Heart right ventricle (tissue), 16 donors: Measurements from ENCODE around the gene ARHGEF39. TPM values are rescaled to one million over a fixed set of nuclear protein-coding genes. Genes with fewer than 3 reads are reported as not detected.

Experiments
- ATAC-seq, 8 donors: fragments of 200-7000 bp; cut with Tn5 transposase; one replicate each; pipeline ENCODE4 v1.9.1; 2020; ENCODE audit warnings: mild to moderate bottlenecking in 8 of 8, moderate library complexity in 8 of 8, moderate number of reproducible peaks in 1 of 8
- DNase-seq, 2 donors: peaks; one replicate each; pipeline ENCODE4 v3.0.0-alpha.2; 2020
- H3K27ac ChIP-seq, 10 donors: fragments of 200-600 bp; sonication (generic) in 2 of 10; one replicate each; pipeline versions ENCODE4 v1.5.0 to v1.8.0; 2020 to 2022; ENCODE audit warnings: mild to moderate bottlenecking in 3 of 10
- H3K27me3 ChIP-seq, 7 donors: fragments of 200-600 bp; one replicate each; pipeline ENCODE4 v1.8.0; 2021 to 2022; ENCODE audit warnings: mild to moderate bottlenecking in 2 of 7
- H3K36me3 ChIP-seq, 9 donors: fragments of 200-600 bp; sonication (generic) in 1 of 9; one replicate each; pipeline versions ENCODE4 v1.5.0 to v1.8.0; 2020 to 2022; ENCODE audit warnings: mild to moderate bottlenecking in 2 of 9
- H3K4me1 ChIP-seq, 9 donors: fragments of 200-600 bp; sonication (generic) in 1 of 9; one replicate each; pipeline versions ENCODE4 v1.5.0 to v1.8.0; 2020 to 2022; ENCODE audit warnings: mild to moderate bottlenecking in 4 of 9
- H3K4me3 ChIP-seq, 10 donors: fragments of 200-600 bp; sonication (generic) in 2 of 10; one replicate each; pipeline versions ENCODE4 v1.5.0 to v1.8.0; 2020 to 2022; ENCODE audit warnings: mild to moderate bottlenecking in 7 of 10, moderate library complexity in 2 of 10
- H3K9me3 ChIP-seq, 11 donors: fragments of 200-600 bp in 10 of 11; sonication (generic) in 2 of 11; one replicate each; pipeline versions ENCODE4 v1.5.0 to v1.8.0; 2013 to 2022; ENCODE audit warnings: mild to moderate bottlenecking in 2 of 11, control low read depth in 1 of 11, moderate library complexity in 1 of 11
- CTCF ChIP-seq, 9 donors: fragments of 200-600 bp; sonication (generic) in 2 of 9; IDR thresholded peaks; one replicate each; pipeline versions ENCODE4 v1.5.0 to v1.8.0; 2021 to 2022; ENCODE audit warnings: antibody characterized with exemption in 9 of 9, mild to moderate bottlenecking in 5 of 9, moderate library complexity in 1 of 9
- WGBS, 2 donors: extraction: QIAGEN DNeasy Blood & Tissue Kit; methylation state at CpG; one replicate each; pipeline ENCODE4 v1.1.7; 2013; ENCODE audit warnings: inconsistent platforms in 1 of 2; 5-methylcytosine and 5-hydroxymethylcytosine counted together
- intact Hi-C, 10 donors: fragments of 100-400 bp; cut with DNase I; formaldehyde crosslinking; loops; one replicate each; pipeline versions ENCODE4 v1.11.1 to v1.14.2; 2022
- polyA plus RNA-seq, 2 donors: library from polyadenylated mRNA; stranded (reverse); fragments of 200-250 nt; gene quantifications; one replicate each; pipeline ENCODE4 v1.2.3, GENCODE V29; 2013
- total RNA-seq, 10 donors: library from RNA; stranded (reverse); fragmentation: NEBNext Ultra II Directional in 3 of 10; extraction: Animal tissue kit (Norgen Biotek cat#: 25700) in 3 of 10; gene quantifications; one replicate each; pipeline versions ENCODE4 v1.2.1 to v1.2.4, GENCODE V29; 2021 to 2023
- donor health status: Arrhythmogenic right ventricular cardiomyopathy.
- donor health status: ischemic (EF 13 %, LVEDD 7.1; RV severe dilation, severe dysfunction).
- donor health status: healthy with polysubstance abuse.
- donor health status: DM: no; HTN: yes; CAD: no.
- donor health status: DM: no; HTN: no; CAD: no.
- donor health status: ischemic (EF 25% LVEDD 6.9; RV normal size, moderate dysfunction).
- donor health status: ischemic (EF 25% LVEDD 5.7; RV mildly dilated, moderate dysfunction).
- donor health status: healthy.
- donor health status: DM: yes; HTN: yes; CAD: no.
- donor health status: Ischemic cardiomyopathy.
- donor health status: ischemic (EF 35%, LVEDD 5.7; RV mildly dilated, moderate dysfunction).
- donor health status: nonischemic (EF 11% LVEDD 7.7; RV severe dilation, severe dysfunction).
- donor health status: DM: yes; HTN: yes; CAD: no.
- donor health status: PGD.
- donor health status: ischemic (EF 29% LVEDD 5.4; RV normal size, mild dysfunction).
- donor health status: nonischemic (EF 23%, LVEDD 6.1; RV moderate dilation, normal function).

ARHGEF39 gene
- total and polyA plus RNA-seq, 12 donors, result 0.09 to 1.3 (median 0.33) TPM; not detected in 2

GRCh38 chr9:35703906-35704672 lies 39.1 kb upstream of the ARHGEF39 start:
- Histone ChIP-seq H3K36me3 (peaks cover 20 to 100% (median 100%) of the 10 kb centered on the region in 9 donors), H3K27me3 (no peaks in the 10 kb centered on the region), H3K9me3 (no peaks in the 10 kb centered on the region), H3K4me1 (peaks cover 0 to 23% (median 5%) of the 10 kb centered on the region in 9 donors), H3K4me3 (no peak overlapping the region), H3K27ac (peak overlapping the region in 1 of 10 donors; percentile 44)
- TF ChIP-seq CTCF (IDR thresholded peaks at IDR 0.05), result no peak
- ATAC-seq (peak in 7 of 8 donors; percentile 21 to 68 (median 58)), DNase-seq (peak; percentile 38 to 59)
- intact Hi-C loops, result no loop called here
- WGBS, 2 donors, result 88 to 90% methylated on average over 26 of the region's 26 CpGs

- no peak for TF ChIP-seq CTCF (IDR thresholded peaks at IDR 0.05)
- Histone ChIP-seq H3K27ac (no peak overlapping the region), H3K4me1 (peaks cover 0 to 23% (median 5%) of the 10 kb centered on the region in 9 donors), H3K4me3 (no peak overlapping the region), H3K36me3 (peaks cover 19 to 100% (median 100%) of the 10 kb centered on the region in 9 donors), H3K27me3 (no peaks in the 10 kb centered on the region), H3K9me3 (no peaks in the 10 kb centered on the region)
- ATAC-seq (no peak), DNase-seq (no peak)
- intact Hi-C loops, result no loop called here
- WGBS, 2 donors, result 95 to 98% methylated on average over 7 of the region's 7 CpGs
These were observed 37.7 kb upstream of the ARHGEF39 start for GRCh38 chr9:35702696-35703095.

- ATAC-seq, result peak in 5 of 8 donors; percentile 22 to 78 (median 51)
- intact Hi-C loops, result no loop called here
- Histone ChIP-seq H3K27ac (peak overlapping the region in 5 of 10 donors; percentile 6 to 34 (median 19)), H3K9me3 (no peaks in the 10 kb centered on the region), H3K36me3 (peaks cover 10 to 100% (median 85%) of the 10 kb centered on the region in 9 donors), H3K4me1 (peaks cover 0 to 23% (median 5%) of the 10 kb centered on the region in 9 donors), H3K4me3 (no peak overlapping the region), H3K27me3 (no peaks in the 10 kb centered on the region)
- no peak for TF ChIP-seq CTCF (IDR thresholded peaks at IDR 0.05)
- no peak for DNase-seq
These were observed 35.9 kb upstream of the ARHGEF39 start for GRCh38 chr9:35700942-35701341.

- Histone ChIP-seq H3K27me3 (no peaks in the 10 kb centered on the region), H3K9me3 (no peaks in the 10 kb centered on the region), H3K4me3 (no peak overlapping the region), H3K4me1 (peaks cover 0 to 21% (median 5%) of the 10 kb centered on the region in 9 donors), H3K27ac (peak overlapping the region in 4 of 10 donors; percentile 3 to 34 (median 22)), H3K36me3 (peaks cover 6 to 99% (median 76%) of the 10 kb centered on the region in 9 donors)
- no peak for ATAC-seq
- no peak for DNase-seq
- TF ChIP-seq CTCF (IDR thresholded peaks at IDR 0.05), result no peak
- 85 to 86% methylated on average over 11 of the region's 11 CpGs for WGBS, 2 donors
- intact Hi-C loops, result no loop called here
These were observed 35.0 kb upstream of the ARHGEF39 start for GRCh38 chr9:35700031-35700430.
